DMS153 treated with DMSO at 0.1 percent for 48 hours (cell line): ENCODE results near the gene SLC43A2.
"Not testable (repeated sequence)": the region's sequence is repeated elsewhere in the genome, so short reads cannot be mapped to it uniquely, and the experiment has no call there.

Experiments
- DNase-seq: peaks from one replicate; lab custom pipeline; 2025; ENCODE audit not compliant: unreplicated experiment; lab: John Stamatoyannopoulos, UW

Gene SLC43A2

DNA sequence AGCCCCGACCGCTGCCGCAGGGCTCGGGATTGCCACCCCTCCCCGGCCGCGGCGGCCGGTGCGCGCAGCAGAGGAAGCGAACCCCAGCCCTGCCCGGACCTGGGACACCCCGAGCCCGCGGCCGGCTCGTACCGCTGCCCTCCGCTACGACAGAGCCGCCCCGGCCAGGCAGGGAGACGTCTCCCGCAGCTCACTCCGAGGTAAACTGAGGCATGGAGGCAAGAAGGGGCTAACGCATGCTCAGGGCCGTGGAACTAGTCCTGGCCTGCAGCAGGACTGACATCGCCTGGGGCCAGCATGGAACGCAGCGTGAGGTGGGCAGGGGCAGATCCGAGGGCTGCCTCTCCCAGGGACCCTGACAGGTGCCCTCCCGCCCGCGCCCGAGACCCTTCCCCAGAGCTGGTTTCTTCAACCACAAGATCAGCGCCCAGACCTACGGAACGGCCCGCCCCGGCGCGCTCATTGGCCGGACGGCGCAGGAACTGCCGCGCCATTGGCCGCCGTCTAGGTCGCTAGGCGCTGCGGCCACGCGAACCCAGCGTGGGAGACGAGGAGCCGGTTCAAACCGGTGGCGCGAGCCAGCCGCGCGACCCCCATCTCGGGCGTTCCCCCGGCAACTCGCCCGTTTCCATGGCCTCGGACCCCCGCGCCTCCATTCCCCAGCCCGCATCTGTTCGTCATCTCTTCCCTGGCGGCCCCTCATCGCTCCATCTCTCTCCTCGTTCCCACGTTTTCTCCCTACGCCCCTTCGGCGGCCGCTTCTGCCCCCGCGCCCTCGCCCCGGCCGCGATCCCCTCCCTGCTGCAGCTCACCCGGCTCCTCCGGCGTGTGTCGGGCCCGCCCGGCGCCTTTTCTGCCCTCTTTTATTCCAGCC, at the start of gene SLC43A2:
SLC43A2 (minus strand) TSS at position 853 of the 874 bp plus-strand sequence. CDS start 960 bp downstream, outside the sequence.
- peak; percentile 10 for DNase-seq

DNA sequence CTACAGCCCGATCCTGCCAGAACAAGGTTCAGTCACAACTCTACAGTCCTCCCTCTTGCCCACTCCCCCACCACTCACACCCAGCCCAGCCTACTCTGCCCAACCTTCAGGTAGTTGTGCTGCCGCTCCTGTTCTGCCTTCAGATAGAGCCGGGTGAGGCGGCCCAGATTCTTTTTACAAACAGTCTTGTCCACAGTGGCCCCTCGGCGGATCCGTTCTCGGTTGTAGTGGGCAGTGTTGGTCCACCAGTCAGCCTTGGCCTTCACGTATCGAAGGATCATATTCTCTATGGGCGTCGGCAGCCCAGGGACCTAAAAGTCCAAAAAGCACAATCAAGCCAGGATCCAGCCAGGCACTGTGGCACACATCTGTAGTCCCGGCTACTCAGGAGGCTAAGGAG, 47.8 kb upstream of the SLC43A2 start:
- DNase-seq = no peak

DNA sequence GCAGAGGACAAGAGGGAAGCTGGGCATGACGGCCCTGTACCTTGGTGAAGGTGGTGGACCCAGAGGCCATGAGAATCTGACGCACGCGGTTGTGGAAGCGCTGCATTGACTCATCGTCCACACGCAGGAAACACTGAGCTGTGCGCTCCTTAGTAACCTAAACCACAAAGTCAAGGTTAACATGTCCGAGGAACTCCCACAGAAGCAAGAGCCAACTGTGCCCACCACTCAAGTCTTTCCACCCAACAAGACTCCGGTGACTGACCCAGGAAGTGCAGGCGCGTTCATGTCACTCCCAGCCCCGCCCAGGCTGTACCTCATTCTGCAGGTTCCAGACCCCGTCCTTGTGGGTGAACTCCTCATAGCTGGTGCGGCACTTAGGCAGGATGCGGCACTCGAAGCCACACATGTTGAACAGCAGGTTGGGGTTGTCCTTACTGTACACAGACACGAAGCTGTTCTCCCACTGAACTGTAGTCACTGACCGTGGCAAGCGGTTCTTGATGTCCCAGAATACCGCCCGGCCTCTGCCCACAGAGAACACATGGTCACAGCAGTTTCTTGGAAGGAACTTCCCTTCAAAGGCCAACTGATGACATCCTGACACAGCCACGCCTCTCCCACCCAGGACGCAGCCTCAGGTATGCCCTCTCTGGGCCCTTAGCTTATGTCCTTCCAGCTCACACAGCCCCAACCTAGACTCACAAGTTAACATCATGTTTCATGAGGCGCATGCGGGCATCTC, 44.6 kb upstream of the SLC43A2 start:
- no peak for DNase-seq

DNA sequence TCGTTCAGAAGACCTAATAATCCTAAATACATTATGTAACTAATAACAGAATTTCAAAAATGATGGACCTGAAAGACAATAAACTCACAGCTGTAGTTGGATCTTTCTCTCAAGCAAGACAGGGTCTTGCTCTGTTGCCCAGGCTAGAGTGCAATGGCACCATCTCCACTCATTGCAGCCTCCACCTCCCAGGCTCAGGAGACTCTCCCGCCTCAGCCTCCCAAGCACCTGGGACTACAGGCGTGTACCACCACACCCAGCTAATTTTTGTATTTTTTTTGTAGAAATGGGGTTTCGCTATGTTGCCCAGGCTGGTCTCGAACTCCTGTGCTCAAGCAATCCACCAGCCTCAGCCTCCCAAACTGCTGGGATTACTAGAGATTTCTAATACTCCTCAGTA, 35.3 kb upstream of the SLC43A2 start:
- not testable (repeated sequence) for DNase-seq

DNA sequence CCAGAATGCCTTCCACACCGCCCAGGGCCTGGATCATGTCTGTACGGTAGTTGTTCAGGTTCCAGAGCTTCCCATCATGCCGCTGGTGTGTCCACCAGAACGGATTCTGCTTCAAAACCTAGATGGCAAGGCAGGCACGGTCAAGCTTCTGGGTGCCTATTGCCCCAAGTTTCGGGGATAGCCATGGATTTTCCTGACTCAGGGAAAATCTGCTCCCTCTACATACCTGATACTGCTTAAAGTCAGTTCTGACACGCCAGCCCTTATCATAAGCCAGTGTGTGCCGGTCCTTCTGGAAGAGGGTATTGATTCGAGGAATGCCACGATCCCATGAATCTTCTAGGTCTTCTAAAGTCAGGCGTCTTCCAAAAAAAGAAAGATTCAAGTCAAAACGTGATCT, 32.4 kb upstream of the SLC43A2 start:
- no peak for DNase-seq

DNA sequence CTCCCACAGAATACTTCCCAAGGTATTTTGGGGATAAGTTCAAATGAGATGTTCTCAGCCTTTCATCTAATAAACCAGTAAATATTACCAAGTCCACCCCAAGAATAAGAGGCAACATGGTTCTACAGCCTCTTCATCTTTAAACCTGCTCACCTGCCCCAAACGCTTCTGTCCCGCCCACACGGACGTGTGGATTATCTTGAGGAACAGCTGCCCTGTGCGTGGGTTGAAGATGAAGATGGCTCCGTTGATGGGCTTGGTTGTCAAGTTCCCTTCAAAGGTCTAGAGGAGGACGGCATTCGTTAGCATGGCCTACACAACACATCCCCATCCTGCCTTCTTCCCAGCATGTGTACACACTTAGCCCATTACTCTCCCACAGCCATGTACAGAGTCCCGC, 29.5 kb upstream of the SLC43A2 start:
- DNase-seq = no peak

DNA sequence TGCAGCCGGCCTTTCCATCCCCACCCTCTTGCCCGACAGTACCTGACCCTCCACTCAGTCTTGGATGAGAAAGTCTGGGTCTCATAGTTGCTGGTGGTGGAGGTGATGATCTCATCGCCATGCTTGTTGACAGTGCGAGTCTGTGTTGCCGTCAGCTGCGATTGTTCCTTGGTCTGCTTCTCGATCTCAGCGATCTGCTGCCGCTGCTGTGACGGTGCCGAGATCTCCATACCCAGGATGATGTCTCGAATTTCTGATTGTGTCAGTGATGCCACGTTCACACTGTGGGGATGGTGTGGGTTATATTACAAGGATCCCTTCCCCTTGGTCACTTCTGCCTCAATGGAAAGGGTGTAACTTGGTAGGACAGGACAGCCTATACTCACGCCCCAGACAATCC, 25.1 kb upstream of the SLC43A2 start:
- DNase-seq = no peak

DNA sequence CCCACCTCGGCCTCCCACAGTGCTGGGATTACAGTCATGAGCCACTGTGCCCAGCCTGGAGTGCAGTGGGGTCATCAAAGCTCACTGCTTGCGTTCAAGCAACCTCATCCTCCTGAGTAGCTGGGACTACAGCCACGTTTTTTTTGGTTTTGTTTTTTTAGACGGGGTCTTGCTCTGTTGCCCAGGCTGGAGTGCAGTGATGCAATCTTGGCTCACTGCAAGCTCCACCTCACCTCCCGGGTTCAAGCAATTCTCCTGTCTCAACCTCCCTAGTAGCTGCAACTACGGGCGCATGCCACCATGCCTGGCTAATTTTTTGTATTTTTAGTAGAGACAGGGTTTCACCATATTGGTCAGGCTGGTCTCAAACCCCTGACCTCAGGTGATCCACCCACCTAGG, 24.2 kb upstream of the SLC43A2 start:
- DNase-seq = not testable (repeated sequence)

DNA sequence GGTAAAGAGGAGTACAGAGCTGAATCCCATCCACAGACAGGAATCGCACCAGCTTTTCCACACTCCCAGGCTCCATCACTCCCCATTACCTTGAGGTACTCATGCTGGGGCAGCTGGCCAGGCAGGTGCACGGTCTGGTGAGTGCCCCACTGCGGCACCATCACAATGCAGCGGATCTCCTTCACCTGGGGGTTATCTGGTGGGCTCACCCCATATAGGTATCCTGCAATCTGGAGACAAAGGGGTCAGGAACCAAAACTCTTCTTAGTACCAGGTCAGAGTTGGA, 22.9 kb upstream of the SLC43A2 start:
- DNase-seq = no peak

DNA sequence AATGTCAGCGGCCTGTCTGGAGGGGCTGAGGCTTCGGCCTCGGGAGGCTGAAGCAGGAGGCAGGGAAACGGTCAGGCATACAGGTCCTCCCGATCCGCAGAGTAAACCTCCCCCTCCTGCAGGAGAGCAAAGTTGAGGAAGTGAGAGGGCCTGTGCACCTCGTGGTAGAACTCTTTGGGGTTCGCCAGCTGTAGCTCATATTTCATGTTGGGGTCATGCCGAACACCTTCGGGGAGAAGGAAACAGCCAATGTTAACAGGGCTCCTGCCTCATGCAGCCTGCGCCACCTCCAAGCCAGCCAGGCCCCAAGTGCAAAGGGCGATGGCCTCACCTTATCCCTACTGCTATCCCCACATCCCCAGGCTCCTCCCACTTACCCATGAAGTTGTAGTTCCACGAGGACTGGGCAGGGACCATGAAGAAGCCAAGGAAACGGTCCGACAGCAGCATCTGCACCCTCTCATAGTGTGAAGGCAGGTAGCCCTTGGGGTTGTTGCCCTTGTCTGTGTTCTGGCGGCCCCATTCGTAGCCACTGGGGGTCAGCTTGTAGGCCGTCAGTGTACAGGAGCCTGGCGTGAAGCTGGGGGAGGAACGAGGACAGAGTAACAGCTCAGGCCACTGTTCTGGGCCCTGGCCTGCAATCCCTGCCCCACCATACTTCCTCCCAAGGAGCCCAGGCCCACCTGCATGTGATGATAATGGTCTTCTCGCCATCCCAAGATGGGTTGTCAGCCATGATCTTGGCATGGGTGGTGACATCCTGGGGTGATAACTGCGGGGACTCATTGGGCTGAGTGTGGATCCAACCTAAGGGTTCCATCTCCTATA, 22.3 kb upstream of the SLC43A2 start:
- DNase-seq = no peak

DNA sequence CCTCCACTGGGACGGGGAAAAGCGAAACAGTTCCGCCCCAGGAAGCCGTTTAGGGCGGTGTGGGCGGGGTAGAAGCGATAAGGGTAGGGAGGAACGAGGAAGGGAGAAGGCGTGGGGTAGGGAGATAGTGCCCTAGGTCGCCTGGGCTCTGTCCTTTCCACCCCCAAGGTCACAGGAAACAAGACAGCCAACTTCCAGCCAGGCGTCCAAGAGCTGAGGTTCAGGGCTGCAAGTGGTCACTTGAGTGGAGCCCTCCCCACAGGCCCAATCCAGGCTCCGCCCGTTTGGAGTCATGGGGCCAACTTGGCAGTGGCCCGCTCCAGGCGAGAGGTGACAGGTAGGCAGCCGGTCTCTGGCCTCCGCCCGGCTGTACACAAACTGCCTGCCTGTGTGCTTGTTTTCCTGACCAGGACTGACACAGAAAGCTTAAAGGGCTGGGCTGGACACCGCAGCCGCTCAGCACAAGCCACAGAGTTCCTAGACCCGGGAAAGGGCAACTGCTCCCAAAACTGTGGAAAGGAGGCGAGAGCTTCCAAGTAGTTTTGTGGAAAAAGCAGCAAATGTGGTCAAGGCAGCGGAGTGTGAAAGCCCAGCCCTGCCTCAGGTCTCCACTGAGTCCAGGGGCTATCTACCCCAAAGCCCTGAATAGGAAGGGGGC, 21.3 kb upstream of the SLC43A2 start, which contains the start of gene RILP:
RILP (minus strand) TSS at position 23 of the 658 bp plus-strand sequence. CDS start 62 bp downstream, outside the sequence.
- no peak for DNase-seq

DNA sequence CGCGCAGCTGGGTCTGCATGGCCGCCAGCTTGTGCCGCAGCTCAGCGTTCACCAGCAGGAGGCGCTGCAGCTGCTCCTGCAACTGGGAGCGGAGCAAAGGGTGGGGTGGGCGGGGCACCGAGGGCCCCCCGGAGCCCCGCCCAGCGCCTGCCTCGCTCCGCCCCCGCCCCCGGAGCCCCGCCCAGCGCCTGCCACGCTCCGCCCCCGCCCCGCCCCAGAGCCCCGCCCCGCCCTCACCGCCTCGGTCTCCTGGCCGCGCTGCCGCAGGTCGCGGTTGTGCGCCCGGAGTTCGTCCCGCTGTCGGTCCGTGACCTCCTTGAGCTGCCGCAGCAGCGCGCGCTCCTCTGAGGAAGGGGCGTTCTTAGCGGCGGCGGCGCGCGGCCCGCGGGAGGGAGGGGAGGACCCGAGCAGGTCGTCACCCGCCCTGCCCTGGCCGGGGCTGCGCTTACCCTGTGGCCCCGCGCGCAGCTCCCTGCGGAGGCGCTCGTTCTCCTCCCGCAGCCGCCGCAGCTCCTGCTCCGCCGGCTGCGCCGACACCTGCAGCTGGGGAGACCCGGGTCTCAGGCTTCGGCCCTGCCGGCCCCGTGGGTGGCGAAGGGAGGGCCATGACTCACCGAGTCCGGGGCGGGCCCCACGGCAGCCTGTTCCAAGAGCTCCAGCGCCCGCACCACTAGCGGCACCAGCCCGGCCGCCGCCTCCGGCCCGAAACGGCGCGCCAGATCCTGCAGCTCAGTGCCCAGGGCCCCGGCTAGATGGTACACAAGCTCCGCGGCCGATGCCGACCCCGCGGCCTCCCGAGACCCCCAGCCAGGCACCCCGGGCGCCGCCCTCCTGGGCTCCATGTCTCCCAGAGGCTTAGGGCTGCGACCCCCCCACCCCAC, 20.6 kb upstream of the SLC43A2 start:
- peak; percentile 51 for DNase-seq

DNA sequence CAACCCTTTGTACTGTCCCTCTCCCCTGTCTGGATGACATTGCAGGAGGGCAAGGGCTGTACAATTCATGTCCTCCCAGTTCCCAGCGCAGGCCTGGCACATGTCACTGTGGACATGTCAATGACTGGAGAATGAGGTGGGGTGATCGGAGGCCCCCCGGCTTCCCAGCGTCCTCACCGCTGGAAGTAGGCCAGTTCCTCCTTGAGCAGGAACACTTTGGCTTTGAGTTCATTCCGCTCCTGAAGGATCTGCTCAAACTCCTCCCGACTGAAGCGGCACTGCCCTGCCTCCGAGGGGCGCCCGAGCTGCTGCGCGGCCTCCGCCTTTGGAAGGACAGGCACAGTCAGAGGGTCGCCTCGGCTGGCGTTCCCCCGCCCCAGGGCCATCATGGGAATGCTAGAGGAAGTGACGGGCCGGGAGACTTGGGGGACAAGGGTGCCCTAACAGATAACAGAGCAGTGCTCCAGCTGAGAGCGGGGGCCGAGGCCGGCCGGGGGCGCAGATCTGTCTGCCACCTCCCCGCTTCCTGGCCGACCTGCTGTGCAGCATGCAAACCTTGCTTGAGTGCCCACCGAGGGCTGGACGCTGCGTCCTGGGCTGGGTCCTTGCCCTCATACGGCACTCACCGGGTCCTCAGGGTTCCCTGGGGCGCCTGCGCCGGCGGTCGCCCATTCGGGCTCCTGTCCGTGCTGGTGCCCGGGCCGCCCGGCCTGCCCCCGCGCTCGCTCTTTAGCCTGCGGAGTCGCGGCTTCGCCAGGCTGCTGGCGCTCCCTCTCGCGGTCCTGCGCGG, 19.7 kb upstream of the SLC43A2 start:
- DNase-seq = no peak

DNA sequence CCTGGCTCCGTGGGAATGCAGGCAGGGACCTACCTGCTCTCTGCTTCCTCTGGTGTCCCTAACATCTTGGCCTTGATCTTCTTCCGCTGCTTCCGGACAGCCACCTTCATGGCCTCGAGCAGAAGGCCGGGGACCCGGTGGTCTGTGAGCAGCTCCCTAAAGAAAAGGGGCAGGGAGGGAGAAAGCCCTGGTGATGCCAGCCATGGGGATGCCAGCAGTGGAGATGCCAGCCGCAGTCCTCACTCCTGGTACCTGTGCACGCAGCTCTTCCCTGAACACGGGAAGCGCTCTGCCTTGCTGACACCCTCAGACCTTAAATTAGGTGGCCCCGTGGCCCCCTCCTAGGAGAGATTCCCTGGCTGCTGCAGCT, 19.2 kb upstream of the SLC43A2 start:
- DNase-seq = no peak

DNA sequence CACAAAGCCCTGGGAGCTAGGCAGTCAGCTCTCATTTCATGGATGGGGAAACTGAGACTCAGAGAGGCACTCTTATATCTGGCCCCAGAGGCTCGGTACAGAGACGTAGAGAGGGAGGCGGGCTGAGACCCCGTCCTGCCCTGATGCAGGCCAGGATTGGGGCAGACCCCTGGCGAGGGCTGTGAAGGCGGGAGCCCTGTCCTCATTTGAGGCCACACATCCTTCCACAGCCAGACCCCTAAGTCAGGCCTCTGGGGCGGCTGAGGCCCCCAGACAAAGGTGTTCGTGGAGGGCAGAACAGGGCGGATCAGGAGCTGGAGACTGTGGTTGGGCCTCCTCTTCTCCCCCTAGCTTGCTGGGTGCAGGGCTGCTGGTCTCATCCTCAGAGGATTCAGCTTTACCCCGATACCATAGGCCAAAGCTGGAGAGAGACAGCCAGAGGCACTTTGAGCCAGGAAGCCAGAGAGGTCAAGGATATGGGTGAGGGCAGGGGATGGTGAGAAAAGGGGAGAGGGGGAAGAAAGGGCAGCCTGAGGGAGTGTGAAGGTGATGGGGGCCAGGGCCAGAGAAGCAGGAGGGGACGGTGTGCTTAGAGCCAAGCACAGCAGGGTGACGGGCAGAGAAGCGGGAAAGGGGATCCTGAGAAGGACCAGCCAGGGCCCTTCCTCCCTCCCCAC, 17.7 kb upstream of the SLC43A2 start:
- no peak for DNase-seq

DNA sequence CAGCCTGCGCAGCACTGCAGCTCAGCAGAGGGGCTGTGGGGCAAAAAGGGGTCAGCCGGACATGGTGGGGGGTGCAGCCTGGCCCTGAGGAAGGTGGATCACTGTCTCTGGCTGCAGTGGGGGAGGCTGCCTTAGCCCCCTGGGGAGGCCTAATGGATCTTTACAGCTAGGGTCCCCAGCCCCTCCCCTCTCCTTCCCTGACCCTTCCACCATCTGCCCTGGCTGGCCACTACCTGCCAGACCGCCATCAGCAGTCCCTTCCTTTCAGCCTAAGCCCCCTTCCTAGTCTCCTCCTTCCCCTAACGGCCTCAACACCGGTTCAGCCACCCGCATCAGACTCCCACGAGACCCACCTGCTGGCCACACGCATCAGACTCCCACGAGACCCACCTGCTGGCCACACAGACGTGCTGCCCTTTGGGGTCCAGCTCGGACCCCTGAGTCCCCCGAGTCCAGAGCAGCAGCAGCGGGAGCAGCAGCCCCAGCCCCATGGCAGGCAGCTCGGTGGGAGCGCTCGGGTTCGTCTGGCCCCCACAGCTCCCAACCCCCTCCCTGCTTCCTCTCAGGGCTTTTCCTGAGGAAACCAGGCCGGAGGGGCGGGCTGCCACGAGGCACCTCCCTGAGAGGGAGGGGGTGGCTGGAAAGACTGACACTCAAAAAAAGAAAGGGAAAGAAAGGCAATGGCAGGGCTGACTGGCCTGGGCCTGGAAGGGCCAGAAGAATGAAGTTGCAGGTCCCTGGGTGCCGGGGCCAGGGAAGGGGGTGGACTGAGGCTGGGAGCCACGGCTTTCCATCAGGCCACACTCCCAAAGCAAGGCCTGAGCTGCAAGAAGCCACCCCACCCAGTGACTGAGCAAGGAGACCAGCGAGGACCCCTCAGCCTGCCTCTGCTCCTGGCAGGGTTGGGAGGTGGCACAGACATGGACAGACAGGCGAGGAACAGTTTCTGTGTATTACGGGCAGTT, 16.9 kb upstream of the SLC43A2 start, which contains the start of gene SCARF1:
SCARF1 (minus strand) TSS at position 526 of the 965 bp plus-strand sequence; CDS start at position 491, 35 bp downstream.
- DNase-seq = no peak

DNA sequence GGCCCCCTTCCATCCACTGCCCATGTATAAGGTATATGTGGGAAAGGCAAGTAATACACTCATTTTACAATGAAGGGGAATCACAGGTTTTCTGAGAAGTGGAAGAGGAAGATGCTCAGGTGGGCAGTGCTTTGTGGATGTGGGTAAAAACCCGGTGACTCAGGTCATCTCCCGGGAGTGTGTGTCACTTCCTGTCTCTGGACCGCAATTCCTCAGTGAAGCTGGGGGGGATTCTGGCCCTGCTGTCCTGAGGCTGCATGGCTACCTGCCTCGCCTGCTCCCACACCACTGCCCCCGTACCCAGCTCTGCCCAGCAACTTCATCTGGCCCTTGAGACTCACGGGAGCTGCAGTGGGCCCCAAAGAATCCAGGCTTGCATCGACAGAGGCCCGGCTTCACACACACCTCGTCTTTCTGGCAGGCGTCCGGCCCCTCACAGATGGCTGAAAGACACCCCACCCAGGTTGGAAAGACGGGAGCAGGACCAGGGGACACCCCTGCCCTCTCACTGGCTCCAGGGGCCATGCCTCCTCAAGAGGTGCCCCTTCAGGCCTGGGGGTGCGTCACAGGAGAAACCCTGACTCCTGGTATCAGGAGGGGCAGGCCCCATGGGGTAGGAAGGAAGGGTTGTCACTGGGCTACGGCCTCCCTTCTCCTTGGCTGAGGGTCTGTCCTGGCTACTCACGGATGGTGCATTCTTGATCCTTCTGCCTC, 16.0 kb upstream of the SLC43A2 start:
- no peak for DNase-seq
